ENCODE measurements around the gene GCG. TPM values are rescaled to one million over a fixed set of nuclear protein-coding genes. Genes with fewer than 3 reads are reported as not detected.

Gene GCG
- total RNA-seq, 1 experiment from 2014 or later, result not detected

DNA sequence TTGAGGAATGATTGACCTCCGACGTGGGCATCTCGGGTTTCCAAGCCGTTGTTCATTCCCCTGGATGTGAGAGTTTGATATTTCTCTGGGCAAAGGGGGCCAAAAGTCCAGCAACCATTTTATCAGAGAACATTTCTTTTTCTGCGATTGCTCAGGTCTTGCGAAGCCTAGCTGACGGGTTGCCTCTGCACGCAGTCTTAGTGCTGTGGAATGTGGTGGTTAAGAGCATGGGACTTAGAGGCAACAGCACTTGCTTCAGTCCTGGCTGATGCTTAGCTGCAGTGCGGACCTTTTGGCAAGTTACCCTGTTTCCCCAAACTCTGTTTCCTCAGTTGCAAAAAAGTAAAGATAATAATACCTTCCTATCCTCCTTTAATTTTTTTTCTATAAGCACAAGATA lies 46.2 kb upstream of the GCG start:
- no TSS peak for BruUV-seq (replicated peaks)
- no peaks in the 10 kb centered on the region for H3F3A ChIP-seq (ENCODE audit: insufficient read depth, low read depth)
- no peak overlapping the region for H2AFZ ChIP-seq
- ChIA-PET CTCF (no interaction called here), POLR2A (ENCODE audit: unreplicated experiment) (no interaction called here)
- no peaks in the 10 kb centered on the region for H3K79me2 ChIP-seq (ENCODE audit: low read depth)
- H3K4me2 ChIP-seq, result no peak overlapping the region
- TF ChIP-seq, protein P1, sequence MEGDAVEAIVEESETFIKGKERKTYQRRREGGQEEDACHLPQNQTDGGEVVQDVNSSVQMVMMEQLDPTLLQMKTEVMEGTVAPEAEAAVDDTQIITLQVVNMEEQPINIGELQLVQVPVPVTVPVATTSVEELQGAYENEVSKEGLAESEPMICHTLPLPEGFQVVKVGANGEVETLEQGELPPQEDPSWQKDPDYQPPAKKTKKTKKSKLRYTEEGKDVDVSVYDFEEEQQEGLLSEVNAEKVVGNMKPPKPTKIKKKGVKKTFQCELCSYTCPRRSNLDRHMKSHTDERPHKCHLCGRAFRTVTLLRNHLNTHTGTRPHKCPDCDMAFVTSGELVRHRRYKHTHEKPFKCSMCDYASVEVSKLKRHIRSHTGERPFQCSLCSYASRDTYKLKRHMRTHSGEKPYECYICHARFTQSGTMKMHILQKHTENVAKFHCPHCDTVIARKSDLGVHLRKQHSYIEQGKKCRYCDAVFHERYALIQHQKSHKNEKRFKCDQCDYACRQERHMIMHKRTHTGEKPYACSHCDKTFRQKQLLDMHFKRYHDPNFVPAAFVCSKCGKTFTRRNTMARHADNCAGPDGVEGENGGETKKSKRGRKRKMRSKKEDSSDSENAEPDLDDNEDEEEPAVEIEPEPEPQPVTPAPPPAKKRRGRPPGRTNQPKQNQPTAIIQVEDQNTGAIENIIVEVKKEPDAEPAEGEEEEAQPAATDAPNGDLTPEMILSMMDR (conservative IDR thresholded peaks at IDR 0.05), result no peak
- TF ChIP-seq EZH2 (IDR thresholded peaks at IDR 0.05; ENCODE audit: low read depth), result no peak
- intact Hi-C loops (cut with micrococcal nuclease; ENCODE audit: unreplicated experiment), result no loop called here
- no peaks in the 10 kb centered on the region for H3K27me3 ChIP-seq (ENCODE audit: insufficient read depth, low read depth)
- H3K9me3 ChIP-seq (ENCODE audit: insufficient read depth, low read depth), result no peaks in the 10 kb centered on the region
- H3K36me3 ChIP-seq (ENCODE audit: low read depth), result no peaks in the 10 kb centered on the region
- H3K4me3 ChIP-seq, result no peak overlapping the region
- no peak for DNase-seq
- H3K9me2 ChIP-seq (ENCODE audit: insufficient read depth), result no peaks in the 10 kb centered on the region
- H3K27ac ChIP-seq, result no peak overlapping the region
- no peaks in the 10 kb centered on the region for H4K20me1 ChIP-seq (ENCODE audit: insufficient read depth)
- H3K4me1 ChIP-seq (replicated peaks; ENCODE audit: insufficient read depth), result no peaks in the 10 kb centered on the region

DNA sequence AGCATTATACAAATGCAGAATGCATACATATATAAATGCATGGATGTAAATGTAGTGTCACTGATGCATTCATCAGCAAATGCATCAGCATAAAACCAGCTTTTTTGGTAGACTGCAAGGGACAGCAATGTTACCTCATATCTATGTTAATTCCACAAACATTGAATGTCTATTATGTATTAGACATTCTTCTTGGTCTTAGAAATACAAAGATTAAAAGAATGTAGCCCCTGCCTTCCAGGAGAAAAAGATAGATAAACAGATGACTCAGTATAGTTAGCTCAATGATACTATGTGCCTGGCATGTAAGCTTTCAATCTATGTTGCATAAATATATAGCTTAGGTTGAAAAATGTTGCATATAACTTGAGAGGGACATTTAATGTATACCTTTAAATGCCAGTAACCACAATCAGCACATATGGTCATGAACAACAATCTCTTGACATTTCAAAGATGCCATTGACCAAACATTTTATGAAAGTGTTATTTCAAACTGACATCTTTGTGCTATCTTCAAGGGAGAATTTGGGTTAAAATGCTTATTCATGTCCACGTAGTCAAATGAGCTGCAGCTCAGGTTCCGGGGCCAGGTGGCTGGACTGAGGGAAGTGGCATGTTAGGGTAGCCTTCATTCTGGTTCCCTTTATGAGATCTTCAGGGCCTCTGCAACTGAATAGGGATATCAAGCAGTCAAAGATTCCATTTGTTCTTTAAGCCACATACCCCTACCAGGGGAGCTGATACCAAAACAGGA lies 45.2 kb upstream of the GCG start:
- H3K4me3 ChIP-seq, result no peak overlapping the region
- H3K4me2 ChIP-seq, result no peak overlapping the region
- CTCF ChIA-PET, result no interaction called here
- no peaks in the 10 kb centered on the region for H3K79me2 ChIP-seq (ENCODE audit: low read depth)
- no peaks in the 10 kb centered on the region for H3K9me3 ChIP-seq (ENCODE audit: insufficient read depth, low read depth)
- H4K20me1 ChIP-seq (ENCODE audit: insufficient read depth), result no peaks in the 10 kb centered on the region
- POLR2A ChIA-PET (ENCODE audit: unreplicated experiment), result no interaction called here
- no peak overlapping the region for H2AFZ ChIP-seq
- no TSS peak for BruUV-seq (replicated peaks)
- intact Hi-C loops (cut with micrococcal nuclease; ENCODE audit: unreplicated experiment), result no loop called here
- H3K27me3 ChIP-seq (ENCODE audit: insufficient read depth, low read depth), result no peaks in the 10 kb centered on the region
- no peaks in the 10 kb centered on the region for H3K36me3 ChIP-seq (ENCODE audit: low read depth)
- H3K27ac ChIP-seq, result no peak overlapping the region
- DNase-seq, result no peak
- H3F3A ChIP-seq (ENCODE audit: insufficient read depth, low read depth), result no peaks in the 10 kb centered on the region
- TF ChIP-seq, protein P1 (conservative IDR thresholded peaks at IDR 0.05), result no peak
- TF ChIP-seq EZH2 (IDR thresholded peaks at IDR 0.05; ENCODE audit: low read depth), result no peak
- no peaks in the 10 kb centered on the region for H3K9me2 ChIP-seq (ENCODE audit: insufficient read depth)
- H3K4me1 ChIP-seq (replicated peaks; ENCODE audit: insufficient read depth), result no peaks in the 10 kb centered on the region

DNA sequence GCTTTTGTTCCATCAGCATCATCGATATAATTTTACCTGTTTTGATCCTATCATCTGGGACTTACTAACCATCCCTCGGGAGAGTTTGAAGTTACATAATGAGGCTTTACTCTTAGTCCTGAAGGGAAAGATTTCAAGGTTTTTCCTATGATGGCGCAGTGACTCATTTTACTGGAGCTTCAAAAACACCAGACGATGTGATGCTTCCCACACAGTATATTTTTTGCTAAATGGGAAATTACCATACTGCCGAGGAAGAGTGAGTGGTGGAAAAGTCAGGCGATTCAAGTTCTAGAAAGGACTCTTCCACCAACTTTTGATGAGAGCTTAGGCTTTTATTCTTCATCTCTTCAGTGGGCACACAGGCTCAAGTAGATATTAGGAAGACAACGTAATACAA lies 44.6 kb upstream of the GCG start:
- H3K79me2 ChIP-seq (ENCODE audit: low read depth), result no peaks in the 10 kb centered on the region
- no TSS peak for BruUV-seq (replicated peaks)
- DNase-seq, result no peak

More for the DNA sequence above, 44.6 kb upstream of the GCG start:
- no peak overlapping the region for H3K27ac ChIP-seq
- H3K4me3 ChIP-seq, result no peak overlapping the region
- H3K4me2 ChIP-seq, result no peak overlapping the region
- H3K4me1 ChIP-seq (replicated peaks; ENCODE audit: insufficient read depth), result no peaks in the 10 kb centered on the region
- intact Hi-C loops (cut with micrococcal nuclease; ENCODE audit: unreplicated experiment), result no loop called here
- TF ChIP-seq, protein P1 (conservative IDR thresholded peaks at IDR 0.05), result no peak
- no peak for TF ChIP-seq EZH2 (IDR thresholded peaks at IDR 0.05; ENCODE audit: low read depth)
- H3F3A ChIP-seq (ENCODE audit: insufficient read depth, low read depth), result no peaks in the 10 kb centered on the region
- no peaks in the 10 kb centered on the region for H4K20me1 ChIP-seq (ENCODE audit: insufficient read depth)
- no peaks in the 10 kb centered on the region for H3K27me3 ChIP-seq (ENCODE audit: insufficient read depth, low read depth)
- no peaks in the 10 kb centered on the region for H3K36me3 ChIP-seq (ENCODE audit: low read depth)
- ChIA-PET CTCF (no interaction called here), POLR2A (ENCODE audit: unreplicated experiment) (no interaction called here)
- no peak overlapping the region for H2AFZ ChIP-seq
- no peaks in the 10 kb centered on the region for H3K9me2 ChIP-seq (ENCODE audit: insufficient read depth)
- no peaks in the 10 kb centered on the region for H3K9me3 ChIP-seq (ENCODE audit: insufficient read depth, low read depth)
